ENCODE data around the gene PPFIA1. TPM values are rescaled to one million over a fixed set of nuclear protein-coding genes. Genes with fewer than 3 reads are reported as not detected.
A peak's percentile ranks its signal among the peaks of the same experiment; 100 is the strongest.
"Not testable (repeated sequence)": the region's sequence is repeated elsewhere in the genome, so short reads cannot be mapped to it uniquely, and the experiment has no call there.

PPFIA1 gene
- total RNA-seq, 1 donor from 2014 or later, result 65.2 TPM

- no peak for DNase-seq (ENCODE audit: low spot score)
Measured at GRCh38 chr11:70251659-70252321, 18.7 kb upstream of the PPFIA1 start.

DNA sequence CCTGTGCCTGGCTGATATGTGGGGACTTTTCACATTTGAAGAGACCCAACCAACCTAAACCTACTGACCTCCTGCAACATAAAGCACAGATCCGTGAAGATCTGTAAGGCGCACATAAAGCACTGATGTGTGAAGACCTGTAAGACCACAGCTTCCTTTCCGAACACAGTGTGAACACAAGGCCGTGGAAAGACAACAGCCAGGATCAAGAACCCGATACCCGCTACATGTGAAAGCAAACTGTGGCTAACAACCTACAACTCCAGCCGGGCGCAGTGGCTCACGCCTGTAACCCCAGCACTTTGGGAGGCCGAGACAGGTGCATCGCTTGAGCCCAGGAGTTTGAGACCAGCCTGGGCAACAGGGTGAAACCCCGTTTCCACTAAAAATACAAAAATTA lies 17.6 kb upstream of the PPFIA1 start:
- DNase-seq (ENCODE audit: low spot score), result no peak

- DNase-seq (ENCODE audit: low spot score), result no peak
Measured at GRCh38 chr11:70255477-70256116, 14.9 kb upstream of the PPFIA1 start.

DNA sequence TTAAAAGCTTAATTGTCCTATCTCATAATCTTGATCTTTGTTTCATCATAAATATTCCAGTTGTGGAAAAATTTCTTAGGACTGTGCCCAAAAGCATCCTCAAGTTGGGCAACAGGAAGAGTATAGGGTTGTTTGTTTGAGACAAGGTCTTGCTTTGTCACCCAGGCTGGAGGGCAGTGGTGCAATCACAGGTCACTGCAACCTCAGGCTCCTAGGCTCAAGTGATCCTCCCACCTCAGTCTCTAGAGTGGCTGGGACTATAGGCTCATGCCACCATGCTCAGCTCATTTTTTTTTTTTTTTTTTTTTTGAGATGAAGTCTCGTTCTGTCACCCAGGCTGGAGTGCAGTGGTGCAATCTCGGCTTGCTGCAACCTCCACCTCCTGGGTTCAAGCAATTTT lies 11.4 kb upstream of the PPFIA1 start:
- DNase-seq (ENCODE audit: low spot score), result not testable (repeated sequence)

- no peak for DNase-seq (ENCODE audit: low spot score)
Measured at GRCh38 chr11:70262951-70263350, 7.5 kb upstream of the PPFIA1 start.

GRCh38 chr11:70263363-70263762 lies 7.1 kb upstream of the PPFIA1 start:
- DNase-seq (ENCODE audit: low spot score), result no peak

DNA sequence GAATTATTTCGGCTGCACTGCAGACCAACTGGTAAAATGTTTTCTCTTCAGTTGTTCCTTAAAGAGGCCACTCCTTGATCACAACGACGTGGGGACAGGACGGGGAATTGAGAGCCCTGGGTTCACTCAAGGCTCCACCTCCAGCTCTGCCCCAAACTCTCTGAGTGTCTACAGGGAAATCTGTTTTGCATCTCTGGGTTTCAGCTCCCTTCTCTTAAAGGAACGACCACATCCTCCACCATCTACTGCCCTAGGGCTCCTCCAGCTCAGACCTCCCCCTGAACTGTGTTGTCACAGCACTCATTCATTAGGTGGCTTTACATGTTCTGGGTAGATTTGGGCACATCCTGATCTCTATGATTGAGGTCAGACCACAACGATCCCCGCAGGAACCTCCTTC lies 5.1 kb upstream of the PPFIA1 start:
- DNase-seq (ENCODE audit: low spot score), result no peak

GRCh38 chr11:70267405-70267950 lies 3.0 kb upstream of the PPFIA1 start:
- DNase-seq (ENCODE audit: low spot score), result no peak

DNA sequence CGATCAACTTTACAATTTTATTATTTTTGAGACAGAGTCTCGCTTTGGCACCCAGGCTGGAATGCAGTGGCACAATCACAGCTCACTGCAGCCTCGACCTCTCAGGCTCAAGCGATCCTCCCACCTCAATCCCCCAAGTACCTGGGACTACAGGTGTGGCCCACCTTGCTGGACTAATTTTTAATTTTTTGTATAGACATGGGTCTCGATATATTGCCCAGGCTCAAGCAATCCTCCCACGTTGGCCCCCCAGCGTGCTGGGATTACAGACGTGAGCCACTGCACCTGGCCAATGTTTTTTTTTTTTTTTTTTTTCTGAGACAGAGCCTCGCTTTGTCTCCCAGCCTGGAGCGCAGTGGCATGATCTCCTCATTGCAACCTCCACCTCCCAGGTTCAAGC lies 2.0 kb upstream of the PPFIA1 start:
- DNase-seq (ENCODE audit: low spot score), result no peak

- DNase-seq (ENCODE audit: low spot score), result peak; percentile 46
Measured at GRCh38 chr11:70270877-70271648, 573 bp downstream of the PPFIA1 start.

GRCh38 chr11:70271649-70271953 lies 1.1 kb downstream of the PPFIA1 start:
- DNase-seq (ENCODE audit: low spot score), result no peak

DNA sequence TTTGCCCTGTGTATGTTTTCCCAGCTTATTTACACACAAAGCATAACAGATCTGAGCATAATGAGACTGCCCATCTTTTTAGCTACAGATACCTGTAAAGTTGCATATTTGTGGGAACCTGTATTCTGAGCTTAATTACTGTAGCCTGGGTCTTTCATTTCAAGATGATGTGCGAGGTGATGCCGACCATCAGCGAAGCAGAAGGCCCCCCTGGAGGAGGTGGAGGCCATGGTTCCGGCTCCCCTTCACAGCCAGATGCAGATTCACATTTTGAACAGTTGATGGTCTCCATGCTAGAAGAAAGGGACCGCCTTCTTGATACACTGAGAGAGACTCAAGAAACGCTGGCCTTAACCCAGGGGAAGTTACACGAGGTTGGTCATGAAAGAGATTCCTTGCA lies 1.5 kb downstream of the PPFIA1 start:
- no peak for DNase-seq (ENCODE audit: low spot score)

- DNase-seq (ENCODE audit: low spot score), result no peak
Measured at GRCh38 chr11:70278994-70279393, 8.5 kb downstream of the PPFIA1 start.

- DNase-seq (ENCODE audit: low spot score), result no peak
Measured at GRCh38 chr11:70281156-70281609, 10.7 kb downstream of the PPFIA1 start.

GRCh38 chr11:70282012-70282411 lies 11.5 kb downstream of the PPFIA1 start:
- no peak for DNase-seq (ENCODE audit: low spot score)

- DNase-seq (ENCODE audit: low spot score), result no peak
Measured at GRCh38 chr11:70288721-70289120, 18.2 kb downstream of the PPFIA1 start.

DNA sequence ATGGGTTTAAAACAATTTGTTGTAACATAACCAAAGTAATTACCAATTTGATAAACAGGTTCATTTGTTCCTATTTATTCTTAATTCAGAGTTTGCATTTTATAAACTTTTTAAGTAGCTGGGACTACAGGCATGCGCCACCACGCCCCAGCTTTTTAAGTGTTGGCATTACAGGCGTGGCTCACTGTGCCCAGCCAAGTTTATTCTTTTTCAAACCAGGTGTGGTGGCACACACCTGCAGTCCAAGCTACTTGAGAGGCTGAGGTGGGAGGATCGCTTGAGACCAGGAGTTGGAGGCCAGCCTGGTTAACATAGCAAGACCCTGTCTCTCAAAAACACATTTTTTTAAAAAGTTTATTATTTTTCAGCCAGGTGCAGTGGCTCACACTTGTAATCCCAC lies 19.1 kb downstream of the PPFIA1 start:
- no peak for DNase-seq (ENCODE audit: low spot score)

GRCh38 chr11:70290361-70291065 lies 20.0 kb downstream of the PPFIA1 start:
- DNase-seq (ENCODE audit: low spot score), result no peak

DNA sequence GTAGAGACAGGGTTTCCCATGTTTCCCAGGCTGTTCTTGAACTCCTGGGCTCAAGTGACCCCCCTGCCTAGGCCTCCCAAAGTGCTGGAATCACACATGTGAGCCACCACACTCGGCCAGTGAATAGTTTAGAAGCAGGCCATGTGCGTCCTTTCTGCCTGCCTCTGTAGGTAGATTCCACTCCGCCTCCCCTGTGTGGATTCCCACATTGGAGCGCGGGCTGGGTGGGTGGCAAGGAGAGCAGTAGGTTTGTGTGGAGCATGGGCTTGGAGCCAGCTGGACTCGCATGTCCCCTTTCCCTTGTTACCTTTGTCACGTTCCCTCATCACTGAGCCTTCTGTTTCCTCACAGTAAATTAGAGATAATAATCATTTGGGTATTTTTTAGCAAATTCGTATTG lies 21.7 kb downstream of the PPFIA1 start:
- no peak for DNase-seq (ENCODE audit: low spot score)

GRCh38 chr11:70292863-70293262 lies 22.4 kb downstream of the PPFIA1 start:
- DNase-seq (ENCODE audit: low spot score), result no peak

GRCh38 chr11:70295166-70295565 lies 24.7 kb downstream of the PPFIA1 start:
- DNase-seq (ENCODE audit: low spot score), result not testable (repeated sequence)

DNA sequence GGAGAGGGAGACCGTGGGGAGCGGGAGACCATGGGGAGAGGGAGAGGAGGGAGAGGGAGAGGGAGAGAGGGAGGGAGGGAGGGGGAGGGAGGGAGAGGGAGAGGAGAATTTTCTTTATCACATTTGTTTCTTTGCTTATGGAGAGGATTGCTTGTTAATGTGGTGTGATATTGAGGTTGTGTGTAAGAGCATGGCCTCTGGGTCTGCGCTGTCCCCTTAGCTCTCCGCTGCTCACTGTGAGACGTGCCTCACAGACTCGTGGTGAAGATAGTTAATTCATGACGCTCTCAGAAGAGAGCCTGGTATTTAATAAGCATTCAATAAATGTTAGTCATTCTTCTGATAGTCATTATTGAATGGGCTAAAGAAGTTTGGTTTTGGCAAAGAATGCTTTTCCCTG lies 26.2 kb downstream of the PPFIA1 start:
- DNase-seq (ENCODE audit: low spot score), result no peak

Measured in ureter (tissue), 1 donor.